HEK293T (cell line): ENCODE measurements around the gene XG.

Source experiments
- BHLHE40 ChIP-seq: fragments of 450-650 bp; IDR thresholded peaks from 2 replicates; pipeline ENCODE4 v1.6.1; 2016; ENCODE audit warnings: mild to moderate bottlenecking, moderate library complexity, borderline replicate concordance
- ELF4 ChIP-seq: fragments of 450-650 bp; IDR thresholded peaks from 2 replicates; pipeline ENCODE4 v1.6.1; 2017; ENCODE audit warnings: antibody characterized with exemption
- SUZ12 ChIP-seq: fragments of 450-650 bp; IDR thresholded peaks from 2 replicates; pipeline ENCODE4 v1.6.1; 2016; ENCODE audit warnings: mild to moderate bottlenecking
- TARDBP ChIP-seq: fragments of 450-650 bp; IDR thresholded peaks from 2 replicates; pipeline ENCODE4 v1.6.1; 2016

- TF ChIP-seq BHLHE40 (no peak), SUZ12 (no peak), TARDBP (no peak), ELF4 (no peak)
Measured at GRCh38 chrX:2718821-2719220, 33.0 kb upstream of the XG start.
